HG03175 (cell line): ENCODE measurements around the gene EZR.

Experiments
- ATAC-seq: cut with Tn5 transposase; IDR thresholded peaks from one replicate; pipeline ENCODE4 v1.9.1; 2021; ENCODE audit warnings: mild to moderate bottlenecking, moderate library complexity; ENCODE audit not compliant: unreplicated experiment

EZR gene

DNA sequence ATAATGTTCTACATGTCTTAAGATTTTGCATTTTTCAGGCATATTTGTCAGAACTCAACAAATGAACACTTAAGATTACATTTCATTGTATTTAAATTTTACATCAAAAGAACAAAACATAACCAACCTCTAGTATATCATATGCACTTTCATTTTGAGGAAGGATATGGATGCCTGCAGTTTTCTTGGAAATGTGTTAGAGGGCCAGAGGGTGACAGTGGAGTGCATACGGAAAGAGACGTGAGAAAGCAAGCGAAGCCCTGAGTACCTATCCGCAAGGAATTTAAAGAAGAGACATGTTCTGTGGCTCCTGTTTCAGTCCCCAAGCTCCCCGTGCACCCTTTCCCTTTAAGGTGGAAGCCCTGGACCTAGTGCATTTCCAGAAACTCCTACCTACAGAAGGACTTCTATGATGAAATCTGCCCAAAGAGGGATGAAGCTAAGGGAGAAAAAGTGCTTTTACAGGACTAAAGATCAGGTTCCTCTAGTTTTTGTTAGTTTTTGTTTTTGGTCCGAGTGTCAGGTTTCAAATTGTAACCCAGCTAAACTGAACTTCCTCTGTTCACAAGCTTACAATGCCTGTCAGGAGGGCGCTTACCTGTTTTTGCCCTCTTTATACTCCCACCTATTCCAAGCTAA, 38.8 kb downstream of the EZR start:
- no peak for ATAC-seq

DNA sequence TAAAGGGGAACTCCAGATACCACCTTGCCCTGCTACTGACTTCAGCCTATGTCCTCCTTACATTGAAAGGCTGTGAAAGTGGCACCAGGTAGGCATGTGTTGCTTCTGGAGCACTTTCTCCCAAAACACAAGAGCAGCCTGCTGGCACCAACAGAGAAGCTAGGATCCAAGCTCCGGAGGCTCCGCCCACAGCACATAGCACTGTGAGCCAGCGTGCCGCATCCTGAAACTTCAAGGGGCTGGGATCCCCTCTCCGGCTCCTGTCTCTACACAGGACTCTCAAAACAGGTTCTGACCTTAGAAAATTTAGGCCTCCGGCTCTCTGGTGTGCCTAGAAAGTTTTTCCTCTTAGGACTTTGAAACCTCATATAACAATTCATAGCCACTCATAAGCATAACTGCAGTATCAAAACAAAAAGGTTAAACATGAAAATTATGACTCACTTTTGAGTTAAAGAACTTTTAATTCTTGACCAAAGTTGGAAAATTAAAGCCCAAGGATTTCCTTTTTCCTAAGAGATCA, 41.1 kb downstream of the EZR start:
- no peak for ATAC-seq

DNA sequence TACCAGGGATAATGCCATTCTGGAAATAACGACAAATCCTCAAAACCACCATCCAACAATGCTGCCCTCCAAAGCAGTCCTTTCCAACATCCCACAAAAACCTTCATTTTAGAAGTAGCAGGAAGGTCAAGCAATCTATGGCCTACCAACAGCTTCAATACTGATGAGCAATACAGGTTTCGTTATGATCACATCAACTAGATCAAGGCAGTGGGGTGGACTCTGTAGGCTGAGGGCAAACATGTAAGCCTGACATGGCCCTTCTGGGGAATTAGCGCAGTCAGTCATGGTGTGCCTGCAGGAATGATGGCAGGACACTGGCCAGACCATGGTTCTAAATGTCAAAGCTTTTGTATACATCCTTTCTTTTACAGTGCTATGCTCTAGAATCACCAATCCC, 41.7 kb downstream of the EZR start:
- ATAC-seq, result no peak

DNA sequence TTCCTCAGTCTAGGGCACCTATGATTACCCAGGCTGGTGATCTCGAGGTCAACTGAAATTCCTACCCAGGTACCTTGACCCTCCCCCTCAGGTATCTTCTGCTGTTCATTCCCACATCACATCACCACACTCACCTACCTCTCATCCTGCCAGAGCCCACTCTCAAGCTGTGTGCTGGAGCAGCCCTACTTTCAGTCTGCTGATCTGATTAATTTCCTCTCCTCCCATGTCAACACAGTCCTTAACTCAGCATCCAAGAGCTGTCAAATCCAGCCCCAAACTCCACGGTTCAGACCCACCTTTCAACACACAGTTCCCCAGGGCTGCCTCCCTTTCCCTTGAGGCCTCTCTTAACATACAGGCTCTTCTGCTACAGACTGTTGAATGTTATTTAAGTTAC, 42.4 kb downstream of the EZR start:
- no peak for ATAC-seq

DNA sequence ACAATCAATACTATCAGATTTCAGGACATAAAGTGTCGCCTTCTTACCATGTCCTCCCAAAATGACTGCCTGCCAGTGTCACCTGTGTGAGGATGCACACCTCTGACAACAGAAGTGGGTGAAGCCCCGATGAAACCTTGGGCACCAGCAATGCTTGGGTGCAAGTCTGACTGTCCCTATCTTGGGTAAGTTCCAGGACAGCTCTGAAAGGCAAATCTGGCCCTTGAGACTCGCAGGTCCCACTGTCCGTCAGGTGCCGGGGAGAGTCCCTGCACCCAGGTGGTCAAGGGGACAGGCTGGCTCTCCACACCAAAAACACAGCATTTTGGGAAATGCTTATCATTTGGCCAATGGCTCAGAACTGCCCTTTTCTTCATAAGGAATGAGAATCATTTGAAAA, 43.3 kb downstream of the EZR start:
- ATAC-seq, result no peak

DNA sequence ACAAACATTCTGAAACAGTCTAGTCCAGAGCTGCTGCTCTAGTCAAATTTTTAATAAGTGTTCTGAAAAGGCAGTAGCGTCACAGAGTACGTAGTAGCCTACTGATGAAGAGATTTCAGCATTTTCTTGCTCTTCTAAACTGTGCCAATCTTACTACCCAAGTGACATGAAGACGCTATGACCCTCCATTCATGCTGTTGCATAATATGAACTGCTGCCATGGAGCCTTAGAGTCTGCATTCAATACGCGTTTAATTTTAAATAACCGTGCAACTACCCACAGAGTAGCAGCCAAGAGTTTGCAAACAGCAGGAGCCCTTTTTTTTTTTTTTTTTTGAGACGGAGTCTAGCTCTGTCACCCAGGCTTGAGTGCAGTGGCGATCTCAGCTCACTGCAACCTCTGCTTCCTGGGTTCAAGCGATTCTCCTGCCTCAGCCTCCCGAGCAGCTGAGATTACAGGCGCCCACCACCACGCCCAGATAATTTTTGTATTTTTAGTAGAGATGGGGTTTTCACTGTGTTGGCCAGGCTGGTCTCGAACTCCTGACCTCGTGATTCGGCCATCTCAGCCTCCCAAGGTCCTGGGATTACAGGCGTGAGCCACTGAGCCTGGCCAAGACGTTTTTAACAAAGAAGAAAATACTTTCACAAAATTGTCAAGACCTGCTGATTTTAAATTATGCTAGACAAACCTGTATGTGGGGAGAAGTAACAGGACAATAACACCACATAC, 44.3 kb downstream of the EZR start:
- no peak for ATAC-seq

DNA sequence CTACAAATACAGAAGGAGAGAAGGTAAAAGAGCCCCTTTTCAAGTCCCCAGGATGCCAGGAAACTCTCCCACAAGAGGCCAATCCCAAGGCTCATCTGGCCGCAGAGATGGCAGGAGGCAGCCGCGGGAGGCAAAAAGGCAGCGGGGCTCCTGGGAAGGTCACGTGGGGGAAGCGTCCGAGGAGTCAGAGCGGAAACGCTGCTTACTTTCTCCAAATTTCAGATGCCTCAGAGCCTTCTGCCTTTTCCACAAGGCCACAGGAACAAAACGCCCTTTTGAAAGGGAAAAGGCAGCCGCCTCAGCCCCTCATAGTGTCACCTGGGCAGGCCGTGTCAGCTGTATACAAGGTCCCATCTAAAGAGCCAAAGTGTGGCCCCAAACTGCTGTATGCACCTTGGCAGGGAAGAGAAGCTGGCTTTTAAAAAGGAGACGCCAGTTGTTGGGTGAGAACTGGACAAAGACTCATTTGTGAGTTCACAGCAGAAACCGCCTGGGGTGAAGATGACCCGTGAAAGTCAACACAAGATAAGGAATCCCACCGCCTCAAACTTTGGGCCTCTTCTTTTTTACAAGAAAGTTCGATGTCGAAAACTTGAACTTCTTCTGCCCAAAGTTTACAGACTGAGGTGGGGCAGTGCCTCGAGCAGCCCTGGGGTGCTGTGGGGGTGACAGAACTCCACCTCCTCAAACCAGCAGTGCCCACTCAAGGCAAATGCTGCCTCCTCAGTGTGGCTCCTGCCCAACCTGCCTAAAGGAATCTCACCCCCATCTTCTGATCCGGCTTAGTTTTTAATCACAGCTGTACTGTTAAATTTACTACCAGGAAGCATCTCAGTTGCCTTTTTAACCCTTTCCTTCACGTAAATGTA, 45.4 kb downstream of the EZR start:
- no peak for ATAC-seq

DNA sequence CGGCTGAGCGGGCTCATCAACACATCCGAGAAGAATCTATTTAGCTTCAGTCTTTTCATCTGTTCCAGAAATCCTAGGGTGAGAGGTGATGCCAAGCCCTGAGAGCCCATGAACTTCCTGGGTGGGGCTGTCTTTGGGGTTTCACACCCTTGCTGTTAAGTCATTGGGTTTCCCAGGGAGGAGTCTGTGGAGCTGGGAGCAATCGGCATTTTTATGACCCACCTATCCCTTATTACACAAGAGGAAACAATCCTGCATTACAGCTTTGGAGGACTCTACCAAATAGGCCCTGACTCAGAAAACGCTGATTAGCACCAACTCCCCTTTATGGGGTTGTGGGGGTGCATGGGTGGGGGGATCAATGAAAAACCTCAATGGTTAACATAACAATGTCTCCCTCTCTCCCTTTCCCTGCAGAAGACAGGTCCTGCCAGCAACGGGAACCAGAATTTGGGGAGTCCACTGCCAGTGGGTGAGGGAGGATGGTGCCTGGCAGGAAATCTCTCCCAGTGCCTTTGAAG, 46.3 kb downstream of the EZR start:
- no peak for ATAC-seq

DNA sequence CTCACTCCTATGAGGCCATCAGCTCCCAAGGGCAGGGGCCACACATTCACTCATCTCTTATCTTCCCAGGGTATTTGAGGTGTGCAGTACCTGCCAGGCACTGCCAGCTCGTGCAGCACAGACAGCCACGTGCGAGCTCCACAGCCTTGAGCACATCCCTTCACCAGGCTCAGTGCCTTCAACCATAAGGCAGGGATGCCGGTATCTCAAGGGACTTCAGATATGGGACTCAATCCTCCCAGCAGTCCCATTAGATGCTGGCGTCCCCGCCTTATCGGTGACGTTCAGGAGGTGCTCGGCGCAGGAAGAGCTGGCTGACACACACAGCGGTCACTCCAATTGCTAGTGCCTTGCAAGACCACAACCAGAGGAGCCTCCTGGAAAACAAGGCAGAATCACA, 47.0 kb downstream of the EZR start:
- ATAC-seq, result no peak

DNA sequence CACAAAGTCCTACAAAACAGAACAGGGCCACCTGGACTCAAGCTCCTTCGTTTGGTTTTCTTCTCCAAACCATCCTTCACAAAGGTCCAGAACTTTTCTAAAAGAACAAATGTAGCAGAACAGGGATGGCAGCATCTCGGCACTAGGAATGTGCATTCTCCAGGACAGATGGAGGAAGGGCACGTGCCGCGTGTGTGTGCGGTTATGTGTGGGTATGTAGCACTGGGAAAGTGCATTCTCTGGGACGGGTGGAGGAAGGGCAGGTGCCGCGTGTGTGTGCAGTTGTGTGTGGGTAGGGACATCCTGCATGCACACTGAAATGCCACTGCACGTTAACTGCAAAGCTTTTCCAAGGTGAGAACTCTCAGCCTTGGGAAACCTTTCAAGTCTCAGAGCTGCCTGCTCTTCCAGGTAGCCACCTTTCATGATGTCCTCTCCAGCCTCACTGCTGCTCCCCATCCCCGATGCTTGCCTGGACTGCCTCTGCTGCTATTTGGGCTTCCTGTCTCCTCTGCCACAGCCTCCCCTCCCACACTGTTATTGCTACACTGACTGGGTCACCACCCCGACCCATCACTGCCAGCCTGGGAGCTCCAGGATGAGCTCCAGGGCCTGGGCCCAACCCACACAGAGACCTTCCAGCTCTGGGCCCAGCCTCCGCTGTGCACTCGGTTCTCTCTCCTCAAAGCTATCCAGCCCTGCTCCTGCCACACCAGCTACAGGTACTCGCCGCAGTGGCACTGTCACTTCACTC, 47.6 kb downstream of the EZR start:
- no peak for ATAC-seq

DNA sequence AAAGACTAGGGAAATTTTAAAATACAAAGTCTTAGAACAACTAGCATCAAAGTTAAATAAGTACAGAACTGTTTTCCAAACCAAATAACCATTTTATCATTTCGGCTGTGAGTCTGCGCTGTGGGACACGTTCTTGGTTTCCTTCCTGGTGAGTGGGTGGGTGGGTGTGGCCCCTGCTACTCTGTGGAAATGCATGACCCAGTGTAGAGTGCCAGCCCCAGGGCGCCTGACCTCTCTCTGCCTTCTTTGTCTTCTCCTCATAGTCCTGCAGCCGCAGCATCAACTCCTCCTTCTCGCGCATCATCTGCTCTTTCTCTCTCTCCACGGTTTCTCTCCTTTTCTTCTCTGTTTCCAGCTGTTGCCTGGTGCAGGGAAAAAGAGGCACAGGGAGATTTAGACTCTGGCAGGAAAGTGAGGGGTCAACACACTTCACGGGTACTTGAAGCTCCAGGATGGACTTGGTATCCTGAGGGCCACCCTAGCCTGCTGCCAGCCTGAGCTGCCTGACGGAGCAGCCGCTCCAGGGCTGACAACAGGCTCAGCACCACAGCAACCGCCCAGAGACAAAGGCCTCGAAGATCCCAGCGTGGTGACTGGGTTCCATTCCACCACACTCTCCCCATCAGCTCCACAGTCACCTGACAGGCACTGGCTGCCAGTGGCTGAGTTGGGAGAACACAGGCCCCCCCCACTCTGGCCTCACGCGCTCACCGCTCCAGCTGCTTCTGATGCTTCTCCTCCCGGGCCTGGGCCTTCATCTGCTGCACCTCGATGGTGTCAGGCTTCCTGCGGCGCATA, 48.4 kb downstream of the EZR start:
- no peak for ATAC-seq

DNA sequence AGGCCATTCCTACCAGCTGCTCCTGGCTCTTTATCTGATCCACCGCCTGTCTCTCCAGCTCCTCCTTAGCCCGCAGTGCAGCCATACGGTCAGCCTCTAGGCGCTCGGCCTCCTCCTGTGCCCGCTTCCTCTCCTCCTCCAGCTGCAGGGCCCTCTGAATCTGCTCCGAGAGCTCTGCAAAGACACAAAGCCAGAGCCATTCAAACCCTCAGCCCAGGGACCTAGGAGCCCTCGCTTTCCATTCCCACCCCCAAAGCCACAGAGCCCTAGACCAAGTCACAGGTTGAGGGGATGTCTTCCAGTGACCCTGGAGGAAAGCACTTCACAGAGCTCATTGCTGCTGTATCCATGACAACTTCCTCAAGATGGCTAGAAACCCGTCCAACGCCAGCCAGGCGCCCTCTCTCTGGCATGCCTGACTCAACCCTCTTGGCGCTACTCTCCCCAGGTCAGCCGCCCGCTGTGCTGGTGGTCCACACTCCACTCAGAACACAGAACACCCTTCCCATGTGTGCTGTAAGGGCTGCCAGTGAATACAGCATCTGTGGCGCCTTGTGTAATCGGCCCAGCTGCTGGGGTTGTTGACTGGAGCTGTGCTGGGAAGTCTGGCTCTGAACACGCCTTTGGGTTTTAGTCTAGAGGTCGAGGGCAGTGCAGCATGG, 49.3 kb downstream of the EZR start:
- no peak for ATAC-seq

DNA sequence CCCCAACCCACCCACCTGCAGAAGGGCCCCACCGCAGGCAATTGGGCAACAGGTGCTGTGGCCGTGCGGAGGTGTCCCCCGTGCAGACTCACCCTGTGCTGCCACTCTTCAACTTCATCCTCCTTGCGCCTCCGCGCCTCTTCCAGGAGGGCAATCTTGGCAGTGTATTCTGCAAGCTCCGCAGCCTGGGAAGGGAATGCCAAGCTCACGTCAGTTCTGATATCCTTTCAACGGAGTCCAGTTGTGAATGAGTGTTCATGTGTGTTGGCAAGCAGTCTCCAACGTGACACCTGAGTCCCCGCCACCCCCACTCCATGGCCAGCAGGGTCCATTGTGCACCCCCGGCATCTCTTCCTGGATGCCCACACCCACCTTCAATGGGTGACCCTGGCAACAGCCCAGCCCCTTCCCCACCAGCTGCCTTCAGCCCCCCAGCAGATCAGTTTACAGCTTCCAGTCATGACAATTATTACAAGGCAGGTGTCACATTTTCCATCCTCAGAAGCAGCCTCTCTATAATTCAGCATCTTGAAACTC, 49.9 kb downstream of the EZR start:
- no peak for ATAC-seq

DNA sequence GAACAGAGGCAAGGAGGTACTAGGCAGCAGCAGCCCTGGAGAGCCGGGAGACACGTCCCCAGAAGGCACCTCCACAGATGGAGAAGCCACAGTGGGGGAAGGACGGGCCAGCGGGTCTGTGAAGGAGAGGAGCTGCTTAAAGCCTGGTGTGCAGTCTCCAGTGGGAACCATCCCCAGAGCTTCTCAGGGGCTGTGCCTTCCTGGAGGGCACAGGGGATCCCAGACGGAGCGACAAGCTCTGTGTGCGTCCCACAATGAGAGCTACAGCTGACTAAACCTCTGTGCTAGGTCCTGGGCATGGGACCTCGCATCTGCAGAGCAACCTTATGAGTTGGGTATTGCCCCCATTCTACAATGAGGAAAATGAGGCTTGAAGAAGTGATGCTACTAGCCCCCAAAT, 50.7 kb downstream of the EZR start:
- ATAC-seq, result no peak

DNA sequence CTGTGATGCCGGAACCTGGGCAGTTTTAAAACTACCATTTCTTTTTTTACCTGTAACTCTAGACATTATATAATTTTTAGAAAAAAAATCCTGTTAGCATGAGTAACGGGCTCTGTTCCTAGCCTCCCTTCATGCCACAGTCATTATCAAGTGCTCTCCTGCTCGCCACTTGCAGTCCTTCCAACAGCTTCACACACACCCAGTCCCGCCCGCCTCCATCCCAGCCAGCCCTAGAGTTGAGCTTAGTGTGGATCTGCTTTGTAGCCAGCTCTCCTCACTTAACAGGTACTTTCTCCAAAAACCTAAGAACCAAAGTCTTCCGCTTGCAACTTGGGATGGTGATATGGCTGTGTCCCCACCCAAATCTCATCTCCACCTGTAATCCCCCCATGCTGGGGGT, 51.5 kb downstream of the EZR start:
- no peak for ATAC-seq

DNA sequence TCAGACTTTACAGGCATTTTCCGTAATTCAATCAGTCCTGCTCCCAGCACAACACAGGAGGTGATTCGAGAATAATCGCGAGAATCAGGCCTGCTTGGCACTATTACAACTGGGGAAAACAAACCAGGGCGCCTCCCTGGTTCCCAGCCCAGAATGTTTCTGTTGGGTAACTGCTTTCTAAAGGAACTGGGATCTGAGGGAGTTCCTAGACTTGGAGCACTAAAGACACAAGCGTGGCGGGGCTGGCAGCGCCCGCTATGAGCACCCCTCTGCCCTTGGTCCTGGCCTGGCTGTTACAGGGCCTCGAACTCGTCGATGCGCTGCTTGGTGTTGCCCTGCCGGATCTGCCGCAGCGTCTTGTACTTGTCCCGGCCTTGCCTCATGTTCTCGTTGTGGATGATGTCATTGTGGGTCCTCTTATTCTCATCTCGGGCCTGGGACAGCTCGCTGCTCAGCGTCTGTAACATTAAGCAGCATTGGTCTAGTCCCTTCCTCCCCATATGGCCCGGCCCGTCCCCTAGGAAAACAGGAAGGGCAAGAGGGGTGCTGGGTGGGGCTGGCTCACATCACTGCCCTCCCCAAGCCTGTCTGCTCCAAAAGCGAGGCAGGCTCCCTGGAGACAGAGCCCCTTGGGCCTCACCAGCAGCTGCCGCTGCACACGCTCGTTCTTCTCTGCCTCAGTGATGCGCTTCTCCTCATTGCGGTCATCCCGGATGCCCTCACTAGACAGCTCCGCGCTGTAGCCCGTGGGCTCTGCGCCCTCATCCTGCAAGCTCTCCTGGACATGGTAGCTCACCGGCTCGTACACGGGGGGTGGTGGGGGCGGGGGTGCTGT, 52.3 kb downstream of the EZR start:
- ATAC-seq, result no peak

DNA sequence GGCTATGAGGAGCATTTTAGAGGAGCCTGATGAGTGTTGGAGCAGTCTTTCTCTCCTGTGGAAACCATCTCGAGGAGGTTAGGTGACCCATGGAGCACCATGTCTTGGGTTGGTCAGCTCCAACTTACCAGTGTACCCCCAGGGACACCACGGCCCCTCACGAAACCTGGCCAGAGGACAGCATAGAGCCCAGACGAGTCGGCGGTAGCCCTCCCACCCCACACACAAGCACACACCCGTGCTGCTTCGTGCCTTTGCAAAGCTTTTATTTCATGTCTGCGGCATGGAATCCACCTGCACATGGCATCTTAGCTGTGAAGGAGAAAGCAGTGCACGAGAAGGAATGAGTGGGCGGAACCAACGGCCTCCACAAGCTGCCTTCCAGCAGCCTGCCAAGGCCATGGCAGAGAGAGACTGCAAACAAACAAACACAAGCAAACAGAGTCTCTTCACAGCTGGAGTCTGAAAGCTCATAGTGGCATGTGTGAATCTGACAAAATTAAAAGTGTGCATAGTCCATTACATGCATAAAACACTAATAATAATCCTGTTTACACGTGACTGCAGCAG, 53.6 kb downstream of the EZR start:
- no peak for ATAC-seq

DNA sequence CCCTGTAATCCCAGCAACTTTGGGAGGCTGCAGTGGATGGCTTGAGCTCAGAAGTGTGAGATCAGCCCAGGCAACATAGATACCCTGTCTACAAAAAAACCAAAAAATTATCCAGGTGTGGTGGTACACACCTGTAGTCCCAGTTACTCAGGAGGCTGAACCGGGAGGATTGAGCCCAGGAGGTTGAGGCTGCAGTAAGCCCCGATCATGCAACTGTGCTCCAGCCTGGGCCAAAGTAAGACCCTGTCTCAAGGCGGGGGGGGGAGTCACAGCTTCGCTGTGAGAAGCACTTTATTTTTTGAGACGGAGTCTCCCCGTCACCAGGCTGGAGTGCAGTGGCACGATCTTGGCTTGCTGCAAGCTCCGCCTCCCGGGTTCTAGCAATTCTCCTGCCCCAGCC, 54.2 kb downstream of the EZR start:
- no peak for ATAC-seq
